Measurements from ENCODE around the gene CDS2. TPM values are rescaled to one million over a fixed set of nuclear protein-coding genes. Genes with fewer than 3 reads are reported as not detected.

Gene CDS2
- total RNA-seq, 1 donor: 25.3 TPM

DNA sequence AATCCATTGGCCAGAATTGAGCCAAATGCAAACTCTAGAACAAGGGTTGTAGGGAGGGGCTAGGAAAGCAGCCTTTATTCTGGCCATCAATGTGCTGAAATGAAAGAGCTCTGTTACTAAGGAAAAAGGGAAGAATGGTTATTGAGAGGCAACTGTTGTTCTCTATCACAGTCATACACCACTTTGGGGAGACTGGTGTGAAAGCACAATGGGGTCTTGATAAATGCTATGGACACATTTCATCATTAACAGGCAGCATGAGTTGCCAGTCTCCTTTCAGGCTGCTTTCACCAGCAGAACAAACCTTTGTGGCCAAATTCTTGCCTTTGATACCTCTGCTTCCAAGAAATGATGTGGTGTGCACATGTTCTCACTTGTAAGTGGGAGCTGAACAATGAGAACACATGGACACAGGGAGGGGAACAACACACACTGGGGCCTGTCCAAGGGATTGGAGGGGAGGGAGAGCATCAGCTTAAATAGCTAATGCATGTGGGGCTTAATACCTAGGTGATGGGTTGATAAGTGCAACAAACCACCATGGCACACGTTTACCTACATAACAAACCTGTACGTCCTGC, 86.2 kb downstream of the CDS2 start:
- Histone ChIP-seq H3K4me2 (ENCODE audit: insufficient read depth, low read length) (no peak overlapping the region), H3K9me3 (ENCODE audit: low read depth, low read length) (no peaks in the 10 kb centered on the region), H3K4me1 (ENCODE audit: insufficient read depth, low read length) (peaks cover 4% of the 10 kb centered on the region), H3K27ac (ENCODE audit: low read depth, low read length) (no peak overlapping the region), H3K79me2 (ENCODE audit: insufficient read depth, low read length) (no peaks in the 10 kb centered on the region), H4K20me1 (ENCODE audit: insufficient read depth, low read length) (no peaks in the 10 kb centered on the region), H3K36me3 (ENCODE audit: insufficient read depth, low read length) (no peaks in the 10 kb centered on the region), H3K4me3 (ENCODE audit: insufficient read depth, low read length) (no peak overlapping the region), H3K27me3 (ENCODE audit: insufficient read depth, low read length) (no peaks in the 10 kb centered on the region), H2AFZ (ENCODE audit: low read length) (no peak overlapping the region)
- no peak for DNase-seq (ENCODE audit: insufficient read length, low spot score, missing footprints)
- TF ChIP-seq, protein P1, sequence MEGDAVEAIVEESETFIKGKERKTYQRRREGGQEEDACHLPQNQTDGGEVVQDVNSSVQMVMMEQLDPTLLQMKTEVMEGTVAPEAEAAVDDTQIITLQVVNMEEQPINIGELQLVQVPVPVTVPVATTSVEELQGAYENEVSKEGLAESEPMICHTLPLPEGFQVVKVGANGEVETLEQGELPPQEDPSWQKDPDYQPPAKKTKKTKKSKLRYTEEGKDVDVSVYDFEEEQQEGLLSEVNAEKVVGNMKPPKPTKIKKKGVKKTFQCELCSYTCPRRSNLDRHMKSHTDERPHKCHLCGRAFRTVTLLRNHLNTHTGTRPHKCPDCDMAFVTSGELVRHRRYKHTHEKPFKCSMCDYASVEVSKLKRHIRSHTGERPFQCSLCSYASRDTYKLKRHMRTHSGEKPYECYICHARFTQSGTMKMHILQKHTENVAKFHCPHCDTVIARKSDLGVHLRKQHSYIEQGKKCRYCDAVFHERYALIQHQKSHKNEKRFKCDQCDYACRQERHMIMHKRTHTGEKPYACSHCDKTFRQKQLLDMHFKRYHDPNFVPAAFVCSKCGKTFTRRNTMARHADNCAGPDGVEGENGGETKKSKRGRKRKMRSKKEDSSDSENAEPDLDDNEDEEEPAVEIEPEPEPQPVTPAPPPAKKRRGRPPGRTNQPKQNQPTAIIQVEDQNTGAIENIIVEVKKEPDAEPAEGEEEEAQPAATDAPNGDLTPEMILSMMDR (IDR thresholded peaks at IDR 0.05; ENCODE audit: extremely low read depth, low read depth, low read length): no peak

DNA sequence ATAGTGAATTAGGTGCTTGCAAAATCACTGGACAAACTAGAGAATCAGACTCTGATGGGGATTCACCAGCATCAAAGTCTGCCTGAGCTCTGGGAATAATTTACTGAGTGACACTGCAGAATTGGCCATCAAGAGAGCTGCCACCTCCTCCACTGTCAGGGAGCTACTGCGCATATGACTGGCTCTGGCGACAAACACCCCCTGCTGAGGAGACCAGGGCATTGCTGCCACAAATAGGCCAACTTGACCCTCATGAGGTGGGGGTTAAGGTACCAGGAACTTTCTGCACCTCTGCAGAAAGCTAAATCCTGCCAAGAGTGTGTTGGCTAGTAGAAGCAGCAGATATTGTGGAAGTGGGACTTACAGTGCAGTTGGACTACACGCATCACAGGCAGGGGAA, 88.0 kb downstream of the CDS2 start:
- H3K4me3 ChIP-seq (ENCODE audit: insufficient read depth, low read length): no peak overlapping the region
- H3K36me3 ChIP-seq (ENCODE audit: insufficient read depth, low read length): no peaks in the 10 kb centered on the region
- no peaks in the 10 kb centered on the region for H3K79me2 ChIP-seq (ENCODE audit: insufficient read depth, low read length)
- no peaks in the 10 kb centered on the region for H3K27me3 ChIP-seq (ENCODE audit: insufficient read depth, low read length)
- TF ChIP-seq, protein P1 (IDR thresholded peaks at IDR 0.05; ENCODE audit: extremely low read depth, low read depth, low read length): no peak
- H3K27ac ChIP-seq (ENCODE audit: low read depth, low read length): no peak overlapping the region
- H3K4me2 ChIP-seq (ENCODE audit: insufficient read depth, low read length): no peak overlapping the region
- no peaks in the 10 kb centered on the region for H4K20me1 ChIP-seq (ENCODE audit: insufficient read depth, low read length)
- peaks cover 4% of the 10 kb centered on the region for H3K4me1 ChIP-seq (ENCODE audit: insufficient read depth, low read length)
- no peaks in the 10 kb centered on the region for H3K9me3 ChIP-seq (ENCODE audit: low read depth, low read length)
- no peak for DNase-seq (ENCODE audit: insufficient read length, low spot score, missing footprints)
- no peak overlapping the region for H2AFZ ChIP-seq (ENCODE audit: low read length)

DNA sequence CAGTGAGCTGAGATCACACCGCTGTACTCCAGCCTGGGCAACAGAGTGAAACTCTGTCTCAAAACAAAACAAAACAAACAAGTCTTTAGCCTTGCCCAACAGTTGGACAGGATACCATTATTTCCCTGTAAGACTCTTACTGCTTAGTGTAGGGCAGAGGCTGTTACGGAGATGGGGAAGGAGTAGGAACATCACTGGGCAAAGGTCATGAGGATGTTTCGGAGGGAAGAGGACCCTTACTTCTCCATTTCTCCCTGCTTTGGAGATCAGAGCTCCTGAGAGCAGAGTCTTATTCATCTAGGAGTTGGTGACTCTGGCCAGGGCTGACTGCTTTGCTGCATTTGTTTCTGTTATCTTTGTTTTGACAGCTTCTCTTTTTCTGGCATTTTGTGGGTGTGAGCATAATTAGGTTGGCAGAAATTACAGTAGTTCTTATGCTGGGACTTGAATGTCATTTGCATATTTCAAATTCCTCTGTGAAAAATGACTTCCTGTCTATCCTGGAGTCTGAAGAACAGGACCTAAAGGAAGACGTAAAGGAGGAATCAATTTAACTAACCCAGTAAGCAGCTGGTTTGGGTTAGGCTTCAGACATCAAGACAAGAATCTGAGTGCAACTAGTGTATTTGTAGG, 89.0 kb downstream of the CDS2 start:
- TF ChIP-seq, protein P1 (IDR thresholded peaks at IDR 0.05; ENCODE audit: extremely low read depth, low read depth, low read length): no peak
- Histone ChIP-seq H3K4me3 (ENCODE audit: insufficient read depth, low read length) (no peak overlapping the region), H3K36me3 (ENCODE audit: insufficient read depth, low read length) (no peaks in the 10 kb centered on the region), H3K4me1 (ENCODE audit: insufficient read depth, low read length) (peaks cover 4% of the 10 kb centered on the region), H3K27me3 (ENCODE audit: insufficient read depth, low read length) (no peaks in the 10 kb centered on the region), H3K79me2 (ENCODE audit: insufficient read depth, low read length) (no peaks in the 10 kb centered on the region), H3K4me2 (ENCODE audit: insufficient read depth, low read length) (no peak overlapping the region), H2AFZ (ENCODE audit: low read length) (no peak overlapping the region), H3K27ac (ENCODE audit: low read depth, low read length) (no peak overlapping the region), H3K9me3 (ENCODE audit: low read depth, low read length) (no peaks in the 10 kb centered on the region), H4K20me1 (ENCODE audit: insufficient read depth, low read length) (no peaks in the 10 kb centered on the region)
- peak; percentile 70 for DNase-seq (ENCODE audit: insufficient read length, low spot score, missing footprints)

DNA sequence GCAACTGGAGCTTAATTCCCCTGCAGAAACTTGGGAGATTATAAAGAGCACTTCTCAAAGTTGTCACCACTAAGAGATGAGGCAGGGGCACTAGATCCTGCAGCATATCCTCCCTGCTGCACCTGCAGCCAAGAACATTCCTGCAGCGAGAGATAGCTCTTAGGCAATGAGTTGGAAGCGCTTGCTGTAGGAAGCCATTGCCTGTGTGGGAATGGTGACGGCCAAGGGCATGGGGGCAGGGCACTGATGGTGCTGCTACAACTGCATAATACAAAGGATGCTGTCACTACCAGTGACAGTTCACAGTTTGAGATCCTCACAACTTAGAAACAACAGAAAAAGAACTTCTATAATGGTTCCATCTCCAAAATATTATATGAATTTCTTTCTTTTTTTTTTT, 89.9 kb downstream of the CDS2 start:
- Histone ChIP-seq H3K9me3 (ENCODE audit: low read depth, low read length) (no peaks in the 10 kb centered on the region), H3K27me3 (ENCODE audit: insufficient read depth, low read length) (no peaks in the 10 kb centered on the region), H3K4me2 (ENCODE audit: insufficient read depth, low read length) (no peak overlapping the region), H2AFZ (ENCODE audit: low read length) (no peak overlapping the region), H3K27ac (ENCODE audit: low read depth, low read length) (no peak overlapping the region), H3K4me1 (ENCODE audit: insufficient read depth, low read length) (peaks cover 4% of the 10 kb centered on the region), H3K36me3 (ENCODE audit: insufficient read depth, low read length) (no peaks in the 10 kb centered on the region), H3K4me3 (ENCODE audit: insufficient read depth, low read length) (no peak overlapping the region), H3K79me2 (ENCODE audit: insufficient read depth, low read length) (no peaks in the 10 kb centered on the region), H4K20me1 (ENCODE audit: insufficient read depth, low read length) (no peaks in the 10 kb centered on the region)
- TF ChIP-seq, protein P1 (IDR thresholded peaks at IDR 0.05; ENCODE audit: extremely low read depth, low read depth, low read length): no peak
- no peak for DNase-seq (ENCODE audit: insufficient read length, low spot score, missing footprints)
